ENCODE data around the gene BATF.

BATF gene

GRCh38 chr14:75562089-75562488, 39.8 kb downstream of the BATF start:
- DNase-seq (ENCODE audit: low spot score): no peak

- no peak for DNase-seq (ENCODE audit: low spot score)
Observed at GRCh38 chr14:75562489-75562888, 40.2 kb downstream of the BATF start.

GRCh38 chr14:75563931-75564330, 41.7 kb downstream of the BATF start:
- DNase-seq (ENCODE audit: low spot score): no peak

GRCh38 chr14:75565056-75565455, 42.8 kb downstream of the BATF start:
- no peak for DNase-seq (ENCODE audit: low spot score)

GRCh38 chr14:75566321-75566720, 44.1 kb downstream of the BATF start:
- peak; percentile 78 for DNase-seq (ENCODE audit: low spot score)

- no peak for DNase-seq (ENCODE audit: low spot score)
Observed at GRCh38 chr14:75566752-75567151, 44.5 kb downstream of the BATF start.

GRCh38 chr14:75568140-75568539, 45.9 kb downstream of the BATF start:
- no peak for DNase-seq (ENCODE audit: low spot score)

GRCh38 chr14:75568791-75569190, 46.5 kb downstream of the BATF start:
- DNase-seq (ENCODE audit: low spot score): no peak

GRCh38 chr14:75570797-75571196, 48.5 kb downstream of the BATF start:
- no peak for DNase-seq (ENCODE audit: low spot score)

- DNase-seq (ENCODE audit: low spot score): no peak
Observed at GRCh38 chr14:75572104-75572503, 49.8 kb downstream of the BATF start.

- DNase-seq (ENCODE audit: low spot score): no peak
Observed at GRCh38 chr14:75577090-75577489, 54.8 kb downstream of the BATF start.

- DNase-seq (ENCODE audit: low spot score): peak; percentile 71
Observed at GRCh38 chr14:75577729-75578101, 55.4 kb downstream of the BATF start.

- DNase-seq (ENCODE audit: low spot score): peak; percentile 60
Observed at GRCh38 chr14:75578102-75578785, 56.0 kb downstream of the BATF start, which contains the start of gene FLVCR2. Gene FLVCR2, plus strand, starts transcription at chr14:75578620. Its CDS starts 353 bp downstream, at chr14:75578973.

- DNase-seq (ENCODE audit: low spot score): no peak
Observed at GRCh38 chr14:75578786-75579337, 56.6 kb downstream of the BATF start.

- DNase-seq (ENCODE audit: low spot score): no peak
Observed at GRCh38 chr14:75579338-75579864, 57.1 kb downstream of the BATF start.

GRCh38 chr14:75579882-75580281, 57.6 kb downstream of the BATF start:
- no peak for DNase-seq (ENCODE audit: low spot score)

- DNase-seq (ENCODE audit: low spot score): no peak
Observed at GRCh38 chr14:75587388-75587787, 65.1 kb downstream of the BATF start.

GRCh38 chr14:75589931-75590330, 67.7 kb downstream of the BATF start:
- DNase-seq (ENCODE audit: low spot score): no peak

- no peak for DNase-seq (ENCODE audit: low spot score)
Observed at GRCh38 chr14:75591331-75591946, 69.2 kb downstream of the BATF start.

GRCh38 chr14:75591987-75592575, 69.8 kb downstream of the BATF start:
- no peak for DNase-seq (ENCODE audit: low spot score)

- no peak for DNase-seq (ENCODE audit: low spot score)
Observed at GRCh38 chr14:75595226-75595625, 73.0 kb downstream of the BATF start.
